AG10803 (cell line): Measurements from ENCODE around the gene GATA1.

Source experiments
- DNase-seq: peaks from one replicate; pipeline ENCODE4 v3.0.0; 2010; ENCODE audit warnings: low read depth
- H3K4me3 ChIP-seq: 2 replicates; pipeline ENCODE4 v1.5.1; 2011; ENCODE audit warnings: mild to moderate bottlenecking, low read length, control low read depth
- CTCF ChIP-seq: conservative IDR thresholded peaks from 2 replicates; pipeline ENCODE4 v1.5.1; 2011; ENCODE audit warnings: mild to moderate bottlenecking, low read length, control low read depth, inconsistent platforms

The GATA1 gene

DNA sequence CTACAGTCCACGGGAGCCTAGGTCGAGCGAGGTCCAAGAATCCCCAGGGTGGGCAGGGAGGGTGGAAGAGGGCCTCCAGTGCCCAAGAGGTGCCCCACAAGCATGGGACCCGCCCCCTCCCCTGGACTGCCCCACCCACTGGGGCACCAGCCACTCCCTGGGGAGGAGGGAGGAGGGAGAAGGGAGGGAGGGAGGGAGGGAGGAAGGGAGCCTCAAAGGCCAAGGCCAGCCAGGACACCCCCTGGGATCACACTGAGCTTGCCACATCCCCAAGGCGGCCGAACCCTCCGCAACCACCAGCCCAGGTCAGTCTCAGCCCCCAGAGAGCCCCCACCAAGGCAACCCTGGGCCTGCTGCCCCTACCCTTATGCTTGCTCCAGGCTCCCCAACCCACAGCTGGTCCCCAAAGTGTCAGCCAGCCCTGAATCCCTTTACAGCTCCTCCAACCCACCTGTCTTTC is at the start of gene GATA1:
Gene GATA1 (plus strand): TSS at position 250 of the 460 bp plus-strand sequence. CDS start 4,520 bp downstream, outside the sequence.
- no peak for DNase-seq
- no peak within 1 kb of the TSS for H3K4me3 ChIP-seq
- TF ChIP-seq CTCF: no peak

- no peak for DNase-seq
- TF ChIP-seq CTCF: no peak
- H3K4me3 ChIP-seq: peak overlapping the region; percentile 50
Measured at GRCh38 chrX:48736878-48737212, 49.5 kb upstream of the GATA1 start.

- H3K4me3 ChIP-seq: peak overlapping the region; percentile 72
- peak; percentile 97 for DNase-seq
- TF ChIP-seq CTCF: no peak
Measured at GRCh38 chrX:48737213-48737938, 49.0 kb upstream of the GATA1 start.

GRCh38 chrX:48737940-48738339 is 48.5 kb upstream of the GATA1 start:
- peak overlapping the region; percentile 72 for H3K4me3 ChIP-seq
- no peak for TF ChIP-seq CTCF
- no peak for DNase-seq

DNA sequence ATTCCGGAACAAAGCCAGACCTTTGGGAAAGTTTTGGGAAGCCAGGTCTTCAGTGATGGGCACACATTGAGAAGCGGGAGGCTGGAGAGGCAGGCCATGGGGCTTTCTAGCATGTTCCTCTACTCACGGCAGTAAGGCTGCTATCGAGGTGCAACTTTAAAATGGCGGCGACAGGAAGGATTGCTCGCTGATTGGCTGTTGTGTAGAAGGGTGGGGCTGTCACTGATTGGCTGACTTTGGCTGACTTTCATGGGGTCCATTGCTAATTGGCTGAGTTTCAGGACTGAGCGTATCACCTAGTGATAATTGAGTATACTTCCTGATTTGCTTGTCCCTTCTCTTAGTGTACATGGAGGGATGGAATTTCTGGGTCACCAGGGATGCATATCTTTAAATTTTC is 44.6 kb upstream of the GATA1 start:
- H3K4me3 ChIP-seq: no peak overlapping the region
- TF ChIP-seq CTCF: no peak
- no peak for DNase-seq

- no peak for TF ChIP-seq CTCF
- H3K4me3 ChIP-seq: no peak overlapping the region
- DNase-seq: no peak
Measured at GRCh38 chrX:48745222-48745621, 41.2 kb upstream of the GATA1 start.

DNA sequence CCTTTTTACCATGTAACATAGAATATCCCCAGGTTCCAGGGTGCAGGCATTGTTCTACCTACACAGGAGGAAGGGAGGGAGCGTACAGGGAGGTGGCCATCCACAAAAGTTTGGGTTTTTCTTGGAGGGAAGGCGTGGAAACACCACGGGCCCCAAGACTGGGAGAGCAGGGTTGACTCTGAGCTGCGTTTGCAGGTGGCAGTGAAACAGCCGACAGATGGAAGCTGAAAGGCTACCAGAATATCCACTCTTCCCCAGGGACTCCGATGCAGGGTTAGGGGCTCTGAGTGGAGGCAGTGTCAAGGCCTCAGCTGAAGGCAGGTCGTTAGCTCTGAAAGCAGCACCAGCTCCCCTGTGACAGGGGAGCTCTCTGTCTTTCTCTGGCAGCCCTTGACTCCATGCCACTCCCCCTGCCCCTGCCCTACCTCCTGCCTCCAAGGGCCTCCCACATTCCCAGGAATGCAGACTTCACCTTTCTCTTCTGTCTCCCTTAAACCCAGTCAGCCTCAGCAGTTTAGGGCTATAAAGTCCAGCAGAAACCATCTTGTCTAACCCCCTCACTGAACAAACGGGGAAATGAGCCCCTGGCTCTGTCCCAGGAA is 38.9 kb upstream of the GATA1 start:
- TF ChIP-seq CTCF: no peak
- H3K4me3 ChIP-seq: no peak overlapping the region
- DNase-seq: no peak
